Testis (tissue), 3 donors: ENCODE data around the gene AKAP6. TPM values are rescaled to one million over a fixed set of nuclear protein-coding genes. Genes with fewer than 3 reads are reported as not detected.
"Not testable (repeated sequence)": the region's sequence is repeated elsewhere in the genome, so short reads cannot be mapped to it uniquely, and the experiment has no call there.

Source experiments
- DNase-seq: peaks from one replicate; pipeline ENCODE4 v3.0.0-alpha.2; 2019
- H3K27ac ChIP-seq, 2 donors: fragments of 200-600 bp; sonication (generic); one replicate each; pipeline ENCODE4 v1.5.1; 2019
- H3K27me3 ChIP-seq: fragments of 200-600 bp; sonication (generic); one replicate; pipeline ENCODE4 v1.5.1; 2019
- H3K36me3 ChIP-seq: fragments of 200-600 bp; sonication (generic); one replicate; pipeline ENCODE4 v1.5.1; 2017; ENCODE audit warnings: low read depth; ENCODE audit errors: missing control alignments
- H3K4me1 ChIP-seq: fragments of 200-600 bp; sonication (generic); one replicate; pipeline ENCODE4 v1.5.1; 2019
- H3K4me3 ChIP-seq, 2 donors: fragments of 200-600 bp; sonication (generic); one replicate each; pipeline ENCODE4 v1.5.1; 2017 to 2019
- H3K9me3 ChIP-seq: fragments of 200-600 bp; sonication (generic); one replicate; pipeline ENCODE4 v1.5.1; 2017
- CTCF ChIP-seq, 3 experiments: fragments of 450-650 bp in 2 of 3; fragments of 200-600 bp in 1 of 3; sonication (generic) in 1 of 3; IDR thresholded peaks; one replicate each; pipeline ENCODE4 v1.5.1; 2016 to 2019; ENCODE audit warnings: antibody characterized with exemption in 3 of 3, mild to moderate bottlenecking in 2 of 3, moderate library complexity in 1 of 3
- POLR2A ChIP-seq: fragments of 450-650 bp; IDR thresholded peaks from one replicate; pipeline ENCODE4 v1.6.1; 2017; ENCODE audit warnings: antibody characterized with exemption, mild to moderate bottlenecking, moderate library complexity
- WGBS, 2 donors: methylation state at CpG; one replicate each; pipeline ENCODE4 v1.1.5; 2018; 5-methylcytosine and 5-hydroxymethylcytosine counted together
- intact Hi-C: fragments of 100-400 bp; cut with DNase I; formaldehyde crosslinking; loops from one replicate; pipeline ENCODE4 v1.15.1; 2023; ENCODE audit warnings: low total_unique reads
- polyA plus RNA-seq: library from polyadenylated mRNA; stranded (reverse); fragments of 350-450 nt; fragmentation: Illumina TruSeq; extraction: RNeasy Lipid Tissue Mini Kit (QIAGEN cat#74804); gene quantifications from one replicate; pipeline ENCODE4 v1.2.3, GENCODE V29; 2014; ENCODE audit warnings: low read depth, low replicate concordance; ENCODE audit not compliant: insufficient read depth
- total RNA-seq, 2 donors: library from RNA; depleted of rRNA; stranded (reverse); fragments of >200 nt; gene quantifications; one replicate each; pipeline ENCODE4 v1.2.3, GENCODE V29; 2016

AKAP6 gene
- total and polyA plus RNA-seq, 3 donors from 2014 or later = 26.6 to 30.9 (median 30.9) TPM

- peak overlapping the region in 1 of 2 donors; percentile 71 for H3K27ac ChIP-seq
Measured at GRCh38 chr14:32367516-32367915, 38.4 kb downstream of the AKAP6 start.

GRCh38 chr14:32368107-32368506, 39.0 kb downstream of the AKAP6 start:
- no peak overlapping the region for H3K4me3 ChIP-seq
- intact Hi-C loops = no loop called here
- no peaks in the 10 kb centered on the region for H3K9me3 ChIP-seq
- TF ChIP-seq POLR2A = no peak
- TF ChIP-seq CTCF (IDR thresholded peaks at IDR 0.05) = no peak
- H3K36me3 ChIP-seq = no peaks in the 10 kb centered on the region
- 96% methylated on average over 3 of the region's 3 CpGs for WGBS, 2 donors
- H3K4me1 ChIP-seq = peaks cover 6% of the 10 kb centered on the region
- H3K27ac ChIP-seq = peak overlapping the region in 1 of 2 donors; percentile 71
- DNase-seq = no peak
- no peaks in the 10 kb centered on the region for H3K27me3 ChIP-seq

More at GRCh38 chr14:32367516-32367915, 38.4 kb downstream of the AKAP6 start:
- no peak overlapping the region for H3K4me3 ChIP-seq
- peaks cover 6% of the 10 kb centered on the region for H3K4me1 ChIP-seq
- no peaks in the 10 kb centered on the region for H3K36me3 ChIP-seq
- DNase-seq = no peak
- no peaks in the 10 kb centered on the region for H3K9me3 ChIP-seq
- no peaks in the 10 kb centered on the region for H3K27me3 ChIP-seq
- no peak for TF ChIP-seq CTCF (IDR thresholded peaks at IDR 0.05)
- TF ChIP-seq POLR2A = no peak
- intact Hi-C loops = no loop called here

DNA sequence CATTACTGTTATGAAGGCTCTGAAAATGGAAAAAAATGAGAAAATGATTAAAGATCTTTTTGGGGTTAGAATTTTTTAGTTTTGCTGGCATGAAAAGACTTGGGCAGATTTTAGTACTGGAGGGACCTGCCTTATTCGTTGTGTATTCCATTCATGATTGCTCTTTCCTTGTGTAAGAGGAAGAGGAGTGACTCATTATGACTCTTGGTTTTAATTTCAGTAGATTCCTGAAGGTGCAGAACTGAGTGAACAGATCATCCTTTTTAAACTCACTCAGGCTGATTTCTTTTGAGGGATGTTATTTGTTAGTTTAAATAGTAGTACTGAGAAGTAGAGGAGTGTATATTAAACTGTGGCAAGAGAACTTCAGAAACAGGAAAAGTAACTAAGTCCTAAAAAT, 41.6 kb downstream of the AKAP6 start:
- TF ChIP-seq POLR2A = no peak
- no peak for TF ChIP-seq CTCF (IDR thresholded peaks at IDR 0.05)
- intact Hi-C loops = no loop called here
- H3K4me1 ChIP-seq = peaks cover 6% of the 10 kb centered on the region
- H3K4me3 ChIP-seq = no peak overlapping the region
- no peak for DNase-seq
- H3K9me3 ChIP-seq = no peaks in the 10 kb centered on the region
- WGBS, 2 donors = 66 to 70% methylated on average over 1 of the region's 1 CpG
- H3K36me3 ChIP-seq = no peaks in the 10 kb centered on the region
- no peaks in the 10 kb centered on the region for H3K27me3 ChIP-seq
- no peak overlapping the region for H3K27ac ChIP-seq

- TF ChIP-seq CTCF (IDR thresholded peaks at IDR 0.05) (no peak), POLR2A (no peak)
- Histone ChIP-seq H3K27me3 (no peaks in the 10 kb centered on the region), H3K4me3 (no peak overlapping the region), H3K9me3 (no peaks in the 10 kb centered on the region), H3K27ac (no peak overlapping the region), H3K36me3 (no peaks in the 10 kb centered on the region), H3K4me1 (no peaks in the 10 kb centered on the region)
- intact Hi-C loops = no loop called here
- no peak for DNase-seq
- 55 to 59% methylated on average over 2 of the region's 2 CpGs for WGBS, 2 donors
Measured at GRCh38 chr14:32372154-32372553, 43.1 kb downstream of the AKAP6 start.

GRCh38 chr14:32373174-32373573, 44.1 kb downstream of the AKAP6 start:
- 89 to 94% methylated on average over 3 of the region's 3 CpGs for WGBS, 2 donors
- H3K4me1 ChIP-seq, DNase-seq, H3K9me3 ChIP-seq, H3K36me3 ChIP-seq, H3K27me3 ChIP-seq, H3K4me3 ChIP-seq, H3K27ac ChIP-seq, intact Hi-C loops: not testable (repeated sequence)
